ENCODE measurements around the gene MRPL49.

Gene MRPL49

GRCh38 chr11:65157336-65157735 lies 35.2 kb downstream of the MRPL49 start:
- no peak for TF ChIP-seq CTCF (IDR thresholded peaks at IDR 0.05; ENCODE audit: low read depth, low read length, missing control alignments)
- DNase-seq (ENCODE audit: extremely low read depth, low read depth), result no peak
- H3K4me3 ChIP-seq (replicated peaks; ENCODE audit: low read depth, low read length), result no peak overlapping the region

GRCh38 chr11:65159012-65159411 lies 36.9 kb downstream of the MRPL49 start:
- no peak for DNase-seq (ENCODE audit: extremely low read depth, low read depth)
- H3K4me3 ChIP-seq (replicated peaks; ENCODE audit: low read depth, low read length), result no peak overlapping the region
- TF ChIP-seq CTCF (IDR thresholded peaks at IDR 0.05; ENCODE audit: low read depth, low read length, missing control alignments), result no peak

GRCh38 chr11:65160643-65161042 lies 38.5 kb downstream of the MRPL49 start:
- no peak for DNase-seq (ENCODE audit: extremely low read depth, low read depth)
- H3K4me3 ChIP-seq (replicated peaks; ENCODE audit: low read depth, low read length), result no peak overlapping the region
- no peak for TF ChIP-seq CTCF (IDR thresholded peaks at IDR 0.05; ENCODE audit: low read depth, low read length, missing control alignments)

GRCh38 chr11:65163684-65164083 lies 41.6 kb downstream of the MRPL49 start:
- no peak overlapping the region for H3K4me3 ChIP-seq (replicated peaks; ENCODE audit: low read depth, low read length)
- TF ChIP-seq CTCF (IDR thresholded peaks at IDR 0.05; ENCODE audit: low read depth, low read length, missing control alignments), result no peak
- no peak for DNase-seq (ENCODE audit: extremely low read depth, low read depth)

- no peak for TF ChIP-seq CTCF (IDR thresholded peaks at IDR 0.05; ENCODE audit: low read depth, low read length, missing control alignments)
- no peak overlapping the region for H3K4me3 ChIP-seq (replicated peaks; ENCODE audit: low read depth, low read length)
- no peak for DNase-seq (ENCODE audit: extremely low read depth, low read depth)
Observed at GRCh38 chr11:65165410-65166317, 43.5 kb downstream of the MRPL49 start.

GRCh38 chr11:65166893-65167292 lies 44.8 kb downstream of the MRPL49 start:
- no peak for DNase-seq (ENCODE audit: extremely low read depth, low read depth)
- no peak overlapping the region for H3K4me3 ChIP-seq (replicated peaks; ENCODE audit: low read depth, low read length)
- no peak for TF ChIP-seq CTCF (IDR thresholded peaks at IDR 0.05; ENCODE audit: low read depth, low read length, missing control alignments)
